ENCODE data around the gene RRAS2. TPM values are rescaled to one million over a fixed set of nuclear protein-coding genes. Genes with fewer than 3 reads are reported as not detected.

RRAS2 gene
- 106 and 155 TPM in 2 replicates for total RNA-seq (2012; rRNA removed)
- 64.8 and 85.5 TPM in 2 replicates for polyA plus RNA-seq (2012; rRNA removed)
- 13.2 and 50.0 TPM in 2 replicates for polyA plus RNA-seq (2012; cell fraction: cytosol; rRNA removed)
- 20.2 and 33.9 TPM in 2 replicates for polyA plus RNA-seq (2012; cell fraction: nucleus; rRNA removed; ENCODE audit: low replicate concordance)
- Bru-seq, nascent RNA, result percentile 97 among the genes with signal in this experiment
- percentile 97 among the genes with signal in this experiment for BruChase-seq, experiment 1, labeled RNA remaining after a 6-hour chase
- percentile 95 among the genes with signal in this experiment for BruChase-seq, experiment 2, labeled RNA remaining after a 2-hour chase
- long read RNA-seq, transcript RRAS2-201 (6 exons, 1,516 nt), result major isoform, 143 of 162 reads
- long read RNA-seq, transcript RRAS2-203 (6 exons, 970 nt), result minor isoform, 7 of 162 reads
- long read RNA-seq, partial matches to known transcripts, result 3 of 162 reads
- long read RNA-seq, other reads (novel, unspliced or antisense), result 6 of 162 reads

DNA sequence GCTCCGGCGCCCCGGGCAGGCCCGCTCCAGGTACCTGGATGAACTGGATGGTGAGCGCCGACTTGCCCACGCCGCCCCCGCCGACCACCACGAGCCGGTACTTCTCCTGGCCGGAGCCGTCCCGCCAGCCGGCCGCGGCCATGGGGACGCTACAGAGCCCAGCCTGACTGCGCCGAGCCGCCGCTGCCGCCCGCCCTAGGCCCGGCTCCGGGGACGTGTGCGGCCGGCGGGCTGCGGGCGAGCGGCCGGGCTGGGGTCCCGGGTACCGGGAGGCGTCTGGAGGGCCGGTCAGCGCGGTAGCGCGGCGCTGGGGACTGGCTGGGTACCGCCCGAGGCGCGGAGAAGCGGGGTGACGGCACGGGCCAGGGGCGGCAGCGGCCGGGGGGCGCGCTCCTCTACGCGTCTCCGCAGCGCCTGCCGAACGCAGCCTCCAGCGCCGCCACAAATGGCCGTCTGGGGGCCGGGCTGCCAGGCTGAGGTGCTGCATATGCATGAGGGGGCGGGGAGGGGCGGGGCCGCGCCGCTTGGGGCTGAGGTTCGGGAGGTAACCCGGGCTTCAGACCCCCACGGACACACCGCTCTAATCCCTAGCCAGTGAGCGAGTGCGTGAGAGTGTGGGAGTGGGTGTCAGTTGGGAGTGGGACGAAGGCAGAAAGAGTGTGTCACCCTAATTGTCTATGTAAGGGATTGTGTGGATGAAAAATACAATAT, at the start of gene RRAS2:
Gene RRAS2 (minus strand): TSS at position 455 of the 711 bp plus-strand sequence. CDS start 313 bp downstream, at position 142.
- peak within 1 kb of the TSS; percentile 100 for H3K4me2 ChIP-seq (ENCODE audit: low read depth, low read length)
- H4K8ac ChIP-seq (ENCODE audit: low read depth in 2 of 2, low read length in 2 of 2), result peak within 1 kb of the TSS; percentile 18 to 83; a peak in 2 of 4 replicates
- peak within 1 kb of the TSS; percentile 80 for H3K27ac ChIP-seq (ENCODE audit: insufficient read depth, low read length)
- H3K56ac ChIP-seq (ENCODE audit: extremely low read depth, insufficient read depth, low read length), result peak within 1 kb of the TSS; percentile 81
- WGBS, 2 experiments (ENCODE audit: extremely low coverage in 2 of 2, insufficient read length in 1 of 2), result 0% methylated on average over 43 of the region's 78 CpGs; no CpG with 5 or more reads in 1 of the 2 experiments
- peak within 1 kb of the TSS; percentile 76 for H2BK5ac ChIP-seq (ENCODE audit: low read depth, low read length, poor library complexity, severe bottlenecking)
- in situ Hi-C loops (cut with MboI; ENCODE audit: low sequenced_read_pairs) (no loop called here), dilution Hi-C loops (cut with HindIII; ENCODE audit: low sequenced_read_pairs, unreplicated experiment) (no loop called here), intact Hi-C loops (cut with micrococcal nuclease) (loop anchor here (2.0 kb wide), 3 partner anchors 58 to 96 kb away; no protein-coding TSS in a partner anchor)
- ATAC-seq (ENCODE audit: low read depth) (peak; percentile 90), DNase-seq (peak; percentile 65)
- peaks cover 2% of the 10 kb centered on the region; the same call in 1 of the 2 replicates for H3K4me1 ChIP-seq (ENCODE audit: control insufficient read depth, insufficient read depth, low read length)
- H3K36me3 ChIP-seq (ENCODE audit: control insufficient read depth, insufficient read depth, low read length), result no peaks in the 10 kb centered on the region; the same call in 1 of the 2 replicates
- H3K9ac ChIP-seq (ENCODE audit: low read depth, low read length), result peak within 1 kb of the TSS; percentile 95
- H2AK5ac ChIP-seq (ENCODE audit: low read depth, low read length), result peak within 1 kb of the TSS; percentile 83
- peak within 1 kb of the TSS; percentile 88 for H3K4ac ChIP-seq (ENCODE audit: low read depth, low read length)
- H2BK120ac ChIP-seq (ENCODE audit: low read depth, low read length), result peak within 1 kb of the TSS; percentile 74
- ChIA-PET CTCF (interaction anchor here (0.6 kb wide), 2 partner anchors 101 to 1607 kb away, joined by 3 read pairs; no protein-coding TSS in a partner anchor), POLR2A (ENCODE audit: unreplicated experiment) (interaction anchor here (0.6 kb wide), 1 partner anchor 46 kb away, joined by 5 read pairs; no protein-coding TSS in a partner anchor)
- H3K14ac ChIP-seq (replicated peaks; ENCODE audit: low read depth, low read length), result peak within 1 kb of the TSS; percentile 96
- H3K23ac ChIP-seq (ENCODE audit: low read depth, low read length), result peak within 1 kb of the TSS; percentile 94
- H2AK9ac ChIP-seq (replicated peaks; ENCODE audit: low read depth, low read length, poor library complexity), result peak within 1 kb of the TSS; percentile 90
- H3K9me1 ChIP-seq (ENCODE audit: insufficient read depth, low read length), result peaks cover 5% of the 10 kb centered on the region
- H4K20me1 ChIP-seq (ENCODE audit: insufficient read depth, low read length), result peaks cover 35% of the 10 kb centered on the region
- peak; percentile 87 for TF ChIP-seq POLR2A (IDR thresholded peaks at IDR 0.05; ENCODE audit: low read depth, low read length)
- no peak for TF ChIP-seq SMC3 (IDR thresholded peaks at IDR 0.05; ENCODE audit: low read depth, low read length)
- TF ChIP-seq RAD21 (IDR thresholded peaks at IDR 0.05; ENCODE audit: low read length), result no peak
- peak; percentile 55 for TF ChIP-seq BHLHE40 (IDR thresholded peaks at IDR 0.05; ENCODE audit: low read depth, low read length)
- 0 out of 2 replicates have a peak, but pooled peaks have one; percentile 11 for TF ChIP-seq CTCF (conservative IDR thresholded peaks at IDR 0.05; ENCODE audit: low read depth, low read length)
- no peak for TF ChIP-seq FOS (IDR thresholded peaks at IDR 0.05; ENCODE audit: low read depth, low read length)
- peak; percentile 71; the same call in 1 of the 2 replicates for TF ChIP-seq MAZ (IDR thresholded peaks at IDR 0.05; ENCODE audit: borderline replicate concordance, low read depth, low read length)
- no TSS peak for BruUV-seq (replicated peaks)
- no peaks in the 10 kb centered on the region for H3K27me3 ChIP-seq (ENCODE audit: control insufficient read depth, insufficient read depth, low read length)
- H3K79me1 ChIP-seq (ENCODE audit: low read depth in 1 of 2, low read length in 2 of 2), result peaks cover 3 to 41% of the 10 kb centered on the region in 2 experiments; a peak in 3 of 4 replicates
- peak within 1 kb of the TSS; percentile 87 for H2AFZ ChIP-seq (replicated peaks; ENCODE audit: low read length, poor library complexity)
- peak within 1 kb of the TSS; percentile 87 for H2BK20ac ChIP-seq (ENCODE audit: low read depth, low read length)
- H2BK15ac ChIP-seq (ENCODE audit: low read depth, low read length), result peak within 1 kb of the TSS; percentile 38; the same call in 1 of the 3 replicates
- H3K4me3 ChIP-seq (ENCODE audit: insufficient read depth, low read depth, low read length), result peak within 1 kb of the TSS; percentile 73
- H4K91ac ChIP-seq (ENCODE audit: insufficient read depth, low read depth, low read length), result peak within 1 kb of the TSS; percentile 19; the same call in 1 of the 2 replicates
- H3K18ac ChIP-seq (ENCODE audit: low read depth, low read length), result peak within 1 kb of the TSS; percentile 87
- H4K5ac ChIP-seq (ENCODE audit: low read depth, low read length), result peak within 1 kb of the TSS; percentile 86; the same call in 1 of the 2 replicates
- no peaks in the 10 kb centered on the region for H3K9me3 ChIP-seq (ENCODE audit: control insufficient read depth, insufficient read depth, low read length)
